HepG2 (cell line): ENCODE measurements around the gene DIABLO. TPM values are rescaled to one million over a fixed set of nuclear protein-coding genes. Genes with fewer than 3 reads are reported as not detected.

Source experiments
- CAMTA2 ChIP-seq: sonication (generic); formaldehyde crosslinking; IDR thresholded peaks from 2 replicates; pipeline ENCODE4 v1.4.0; 2020; ENCODE audit warnings: mild to moderate bottlenecking, missing genetic modification reagents, borderline replicate concordance
- FOXA1 ChIP-seq, 2 experiments: fragments of 450-650 bp in 1 of 2; sonication (generic) in 1 of 2; formaldehyde crosslinking in 1 of 2; IDR thresholded peaks; 2 replicates each; pipeline versions ENCODE4 v1.4.0 to v1.6.1; 2016 to 2020; ENCODE audit warnings: missing genetic modification reagents in 1 of 2
- FOXA3 ChIP-seq: IDR thresholded peaks from 2 replicates; pipeline ENCODE4 v1.6.1; 2016; ENCODE audit warnings: missing genetic modification reagents, missing compliant biosample characterization
- FOXK2 ChIP-seq: fragments of 450-650 bp; IDR thresholded peaks from 2 replicates; pipeline ENCODE4 v1.6.1; 2016
- FOXO4 ChIP-seq: sonication (generic); formaldehyde crosslinking; conservative IDR thresholded peaks from 2 replicates; pipeline ENCODE4 v1.8.1; 2023; ENCODE audit warnings: missing genetic modification reagents
- JDP2 ChIP-seq: sonication (generic); formaldehyde crosslinking; IDR thresholded peaks from 2 replicates; pipeline ENCODE4 v1.8.1; 2022; ENCODE audit warnings: missing genetic modification reagents, borderline replicate concordance
- JUN ChIP-seq: sonication (generic); formaldehyde crosslinking; IDR thresholded peaks from 2 replicates; pipeline ENCODE4 v1.4.0; 2020; ENCODE audit warnings: mild to moderate bottlenecking, missing genetic modification reagents
- MTF1 ChIP-seq: sonication (generic); formaldehyde crosslinking; IDR thresholded peaks from 2 replicates; pipeline ENCODE4 v1.5.0; 2020; ENCODE audit warnings: missing genetic modification reagents
- NCOA1 ChIP-seq: sonication (generic); formaldehyde crosslinking; IDR thresholded peaks from 2 replicates; pipeline ENCODE4 v1.9.0; 2021; ENCODE audit warnings: missing genetic modification reagents
- SOX5 ChIP-seq: IDR thresholded peaks from 2 replicates; pipeline ENCODE4 v1.6.1; 2016; ENCODE audit warnings: borderline replicate concordance
- YY1 ChIP-seq: IDR thresholded peaks from 2 replicates; pipeline ENCODE4 v1.6.1; 2011; ENCODE audit warnings: low read length, low read depth, moderate library complexity, mild to moderate bottlenecking; ENCODE audit not compliant: insufficient read depth, insufficient replicate concordance
- ZNF142 ChIP-seq: sonication (generic); formaldehyde crosslinking; IDR thresholded peaks from 2 replicates; pipeline ENCODE4 v1.4.0; 2020; ENCODE audit warnings: missing genetic modification reagents
- ZNF331 ChIP-seq: sonication (generic); formaldehyde crosslinking; IDR thresholded peaks from 2 replicates; pipeline ENCODE4 v1.4.0; 2020; ENCODE audit warnings: missing genetic modification reagents
- ZNF44 ChIP-seq: sonication (generic); formaldehyde crosslinking; IDR thresholded peaks from 2 replicates; pipeline ENCODE4 v1.5.1; 2020; ENCODE audit warnings: mild to moderate bottlenecking, missing genetic modification reagents
- ZNF546 ChIP-seq: sonication (generic); formaldehyde crosslinking; conservative IDR thresholded peaks from 2 replicates; pipeline ENCODE4 v1.8.1; 2023; ENCODE audit warnings: mild to moderate bottlenecking, missing genetic modification reagents
- ZNF768 ChIP-seq: sonication (generic); formaldehyde crosslinking; IDR thresholded peaks from 2 replicates; pipeline ENCODE4 v1.4.0; 2020; ENCODE audit warnings: missing genetic modification reagents
- polyA plus RNA-seq, 8 experiments: library from polyadenylated mRNA; depleted of rRNA in 3 of 8; stranded (reverse) in 7 of 8; unstranded in 1 of 8; fragments of >200 nt; fragmentation: Illumina TruSeq in 4 of 8; extraction: Trizol in 4 of 8; gene quantifications; 2 replicates each; pipeline versions ENCODE4 v1.2.1 to v1.2.3, GENCODE V29; 2011 to 2016; ENCODE audit warnings: low read depth in 4 of 8, missing spikeins in 1 of 8, mixed read lengths in 1 of 8; ENCODE audit not compliant: insufficient read depth in 1 of 8
- total RNA-seq, 5 experiments: library from RNA; depleted of rRNA; stranded (reverse); fragments of >200 nt; fragmentation: Illumina TruSeq; extraction: Trizol; gene quantifications; 2 replicates each; pipeline ENCODE4 v1.2.3, GENCODE V29; 2016; ENCODE audit warnings: low read depth in 1 of 5
- TF ChIP-seq, protein P1 (sequence below): sonication (generic); formaldehyde crosslinking; IDR thresholded peaks from 2 replicates; pipeline ENCODE4 v1.5.0; 2020; ENCODE audit warnings: missing genetic modification reagents, mild to moderate bottlenecking, borderline replicate concordance

The DIABLO gene
- total and polyA plus RNA-seq, 2 of the 13 experiments (the other 11 are each of a cell fraction or from before 2014, with no cell fraction given) = 20.7 to 70.9 TPM

DNA sequence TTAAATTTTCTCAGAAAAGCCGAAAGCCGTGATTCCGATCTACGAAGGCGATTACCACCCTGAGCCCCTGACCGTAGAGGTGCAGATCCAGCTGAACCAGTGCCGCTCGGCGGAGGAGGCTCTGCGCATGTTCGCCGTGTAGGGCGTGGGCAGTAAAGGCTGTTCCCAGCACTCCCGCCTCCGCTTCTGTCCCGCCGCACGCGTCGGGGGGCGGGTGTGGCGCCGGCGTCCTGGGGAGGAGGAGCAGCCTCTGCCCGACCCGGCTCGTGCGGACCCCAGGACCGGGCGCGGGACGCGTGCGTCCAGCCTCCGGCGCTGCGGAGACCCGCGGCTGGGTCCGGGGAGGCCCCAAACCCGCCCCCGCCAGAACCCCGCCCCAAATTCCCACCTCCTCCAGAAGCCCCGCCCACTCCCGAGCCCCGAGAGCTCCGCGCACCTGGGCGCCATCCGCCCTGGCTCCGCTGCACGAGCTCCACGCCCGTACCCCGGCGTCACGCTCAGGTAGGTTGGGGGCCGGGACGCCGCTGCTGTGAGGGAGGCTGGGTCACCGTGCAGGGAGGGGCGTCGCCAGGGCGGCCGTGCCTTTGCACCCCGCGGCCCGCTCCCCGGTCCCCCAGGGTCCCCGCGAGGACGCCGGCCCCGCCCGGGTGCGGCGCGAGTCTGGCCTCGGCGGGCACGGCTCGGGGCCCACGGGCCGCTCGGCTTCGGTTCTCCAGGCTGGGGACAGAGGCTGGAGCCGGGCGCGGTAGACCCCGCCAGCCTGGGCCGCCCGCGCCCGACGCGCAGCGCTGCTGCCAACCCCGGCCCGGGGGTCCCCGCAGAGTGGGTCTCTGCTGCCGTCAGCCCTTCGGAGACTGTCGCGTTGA lies 22.3 kb downstream of the DIABLO start, which contains the start of gene B3GNT4 (continued):
- no peak for TF ChIP-seq ZNF142 (CRISPR knock-in tag)
- no peak for TF ChIP-seq YY1
- no peak for TF ChIP-seq FOXA1 (IDR thresholded peaks at IDR 0.05)
- no peak for TF ChIP-seq FOXA1 (CRISPR knock-in tag; IDR thresholded peaks at IDR 0.05)
- TF ChIP-seq, protein P1, sequence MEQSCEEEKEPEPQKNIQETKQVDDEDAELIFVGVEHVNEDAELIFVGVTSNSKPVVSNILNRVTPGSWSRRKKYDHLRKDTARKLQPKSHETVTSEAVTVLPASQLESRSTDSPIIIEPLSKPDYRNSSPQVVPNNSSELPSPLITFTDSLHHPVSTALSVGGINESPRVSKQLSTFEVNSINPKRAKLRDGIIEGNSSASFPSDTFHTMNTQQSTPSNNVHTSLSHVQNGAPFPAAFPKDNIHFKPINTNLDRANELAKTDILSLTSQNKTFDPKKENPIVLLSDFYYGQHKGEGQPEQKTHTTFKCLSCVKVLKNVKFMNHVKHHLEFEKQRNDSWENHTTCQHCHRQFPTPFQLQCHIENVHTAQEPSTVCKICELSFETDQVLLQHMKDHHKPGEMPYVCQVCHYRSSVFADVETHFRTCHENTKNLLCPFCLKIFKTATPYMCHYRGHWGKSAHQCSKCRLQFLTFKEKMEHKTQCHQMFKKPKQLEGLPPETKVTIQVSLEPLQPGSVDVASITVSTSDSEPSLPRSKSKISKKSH = no peak
- TF ChIP-seq JUN (CRISPR knock-in tag) = no peak
- TF ChIP-seq FOXO4 (CRISPR knock-in tag) = no peak
- no peak for TF ChIP-seq ZNF44
- TF ChIP-seq SOX5 (CRISPR knock-in tag) = no peak
- no peak for TF ChIP-seq ZNF768 (CRISPR knock-in tag)
- peak; percentile 41; the same call in 1 of the 2 replicates for TF ChIP-seq ZNF546 (CRISPR knock-in tag)
- no peak for TF ChIP-seq CAMTA2 (CRISPR knock-in tag)
- TF ChIP-seq ZNF331 (CRISPR knock-in tag) = 0 out of 2 replicates have a peak, but pooled peaks have one; percentile 21
- no peak for TF ChIP-seq NCOA1 (CRISPR knock-in tag)
- TF ChIP-seq JDP2 (CRISPR knock-in tag) = no peak
- no peak for TF ChIP-seq FOXA3 (CRISPR knock-in tag)
- no peak for TF ChIP-seq FOXK2
- TF ChIP-seq MTF1 (CRISPR knock-in tag) = no peak
